GM12801 (cell line): ENCODE results near the gene TUT1.

Experiments used
- TF ChIP-seq, protein P1 (sequence below): IDR thresholded peaks from one replicate; pipeline ENCODE4 v1.5.1; 2011; ENCODE audit warnings: control low read depth; ENCODE audit not compliant: insufficient read length; ENCODE audit errors: extremely low read depth

The TUT1 gene

GRCh38 chr11:62591448-62592145 lies at the start of gene TUT1:
Gene TUT1, minus strand, starts transcription at chr11:62591523. Its CDS starts 38 bp downstream, at chr11:62591485.
- TF ChIP-seq, protein P1, sequence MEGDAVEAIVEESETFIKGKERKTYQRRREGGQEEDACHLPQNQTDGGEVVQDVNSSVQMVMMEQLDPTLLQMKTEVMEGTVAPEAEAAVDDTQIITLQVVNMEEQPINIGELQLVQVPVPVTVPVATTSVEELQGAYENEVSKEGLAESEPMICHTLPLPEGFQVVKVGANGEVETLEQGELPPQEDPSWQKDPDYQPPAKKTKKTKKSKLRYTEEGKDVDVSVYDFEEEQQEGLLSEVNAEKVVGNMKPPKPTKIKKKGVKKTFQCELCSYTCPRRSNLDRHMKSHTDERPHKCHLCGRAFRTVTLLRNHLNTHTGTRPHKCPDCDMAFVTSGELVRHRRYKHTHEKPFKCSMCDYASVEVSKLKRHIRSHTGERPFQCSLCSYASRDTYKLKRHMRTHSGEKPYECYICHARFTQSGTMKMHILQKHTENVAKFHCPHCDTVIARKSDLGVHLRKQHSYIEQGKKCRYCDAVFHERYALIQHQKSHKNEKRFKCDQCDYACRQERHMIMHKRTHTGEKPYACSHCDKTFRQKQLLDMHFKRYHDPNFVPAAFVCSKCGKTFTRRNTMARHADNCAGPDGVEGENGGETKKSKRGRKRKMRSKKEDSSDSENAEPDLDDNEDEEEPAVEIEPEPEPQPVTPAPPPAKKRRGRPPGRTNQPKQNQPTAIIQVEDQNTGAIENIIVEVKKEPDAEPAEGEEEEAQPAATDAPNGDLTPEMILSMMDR = no peak

GRCh38 chr11:62632492-62632891 lies 41.2 kb upstream of the TUT1 start:
- TF ChIP-seq, protein P1 = no peak

DNA sequence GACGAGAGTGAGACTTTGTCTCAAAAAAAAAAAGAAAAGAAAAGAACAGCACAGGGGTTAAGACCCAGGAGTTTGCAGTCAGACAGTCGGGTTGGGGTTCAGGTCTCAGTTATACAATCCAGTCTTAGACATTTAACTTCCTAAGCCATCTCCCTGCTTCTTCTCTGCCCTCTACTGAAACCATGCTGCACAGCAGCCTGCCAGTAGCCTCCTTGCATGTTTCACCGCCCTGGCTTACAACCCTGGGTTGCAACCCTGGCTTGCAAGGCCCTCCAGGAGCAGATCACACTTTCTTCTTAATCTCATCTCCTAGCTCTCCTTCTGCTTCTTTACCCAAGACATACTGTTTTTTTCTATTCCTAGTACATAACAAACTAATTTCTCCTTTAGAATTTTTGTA lies 36.4 kb upstream of the TUT1 start:
- TF ChIP-seq, protein P1 = no peak

DNA sequence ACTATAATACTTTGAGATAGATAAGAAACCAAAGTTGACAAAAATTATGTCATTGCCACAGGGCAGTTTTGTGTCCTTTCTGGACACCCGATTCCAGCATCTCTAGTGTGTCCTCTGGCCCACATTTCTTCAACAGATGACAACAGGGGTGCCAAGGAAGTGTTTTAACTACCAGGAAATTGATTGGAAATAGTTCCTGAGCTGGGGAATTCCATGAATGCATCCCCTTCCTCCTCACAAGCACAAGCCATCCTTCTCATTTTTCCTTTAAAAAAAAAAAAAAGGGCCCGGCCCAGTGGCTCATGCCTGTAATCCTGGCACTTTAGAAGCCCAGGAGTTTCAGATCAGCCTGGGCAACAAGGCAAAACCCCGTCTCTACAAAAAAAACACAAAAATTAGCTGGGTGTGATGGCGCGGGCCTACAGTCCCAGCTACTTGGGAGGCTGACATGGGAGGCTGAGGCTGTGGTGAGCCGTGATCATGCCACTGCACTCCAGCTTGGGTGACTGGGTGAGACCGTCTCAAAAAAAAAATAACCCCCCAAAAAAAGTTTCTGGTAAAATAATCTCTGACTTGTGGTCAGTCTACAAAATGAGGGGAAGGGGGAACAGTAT lies 31.3 kb upstream of the TUT1 start:
- TF ChIP-seq, protein P1 = no peak

DNA sequence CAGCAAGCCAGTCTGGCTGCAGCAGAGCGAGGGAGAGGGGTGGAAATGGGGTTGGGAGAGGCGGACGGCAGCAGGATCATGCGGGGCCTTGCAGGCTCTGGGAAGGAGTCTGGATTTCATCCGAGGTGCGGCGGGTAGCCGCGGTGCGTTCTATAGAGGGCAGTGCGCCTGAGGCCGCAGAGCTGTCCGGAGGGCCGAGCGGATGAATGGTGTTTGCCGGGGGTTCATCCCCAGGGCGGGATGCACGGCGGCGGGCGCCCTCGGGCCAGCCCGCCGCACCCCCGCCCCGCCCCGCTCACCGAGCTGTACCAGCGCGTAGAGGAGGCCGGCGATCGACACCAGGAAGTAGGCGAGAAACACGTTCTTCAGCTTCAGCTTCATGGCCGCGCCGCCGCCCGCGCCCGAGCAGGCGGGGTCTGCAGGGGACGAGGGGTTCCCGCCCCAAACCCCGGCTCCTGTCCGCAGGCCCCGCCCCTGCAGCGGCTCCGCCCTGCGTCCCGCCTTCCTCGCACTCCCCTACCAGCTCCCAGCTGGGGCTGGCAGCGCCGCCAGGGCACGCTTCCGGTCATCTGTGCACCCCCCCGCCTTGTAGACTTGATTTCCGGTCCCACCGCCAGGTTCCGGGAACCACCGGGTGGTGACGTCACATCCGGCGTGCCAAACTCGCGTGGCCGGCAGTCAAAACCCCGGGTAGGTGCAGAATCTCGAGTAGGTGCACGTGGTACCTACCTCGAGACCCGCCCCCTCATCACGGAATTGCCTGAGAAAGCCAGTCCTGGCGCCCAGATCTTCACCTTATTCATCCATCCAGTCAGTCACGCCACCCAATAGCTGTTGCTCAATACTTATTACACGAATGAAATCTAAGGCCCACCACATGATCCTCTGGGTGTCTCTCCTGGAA lies 30.5 kb upstream of the TUT1 start, which contains the start of gene B3GAT3:
TSS of gene B3GAT3 (minus strand) at position 420 of the 904 bp plus-strand sequence. CDS start at position 381, 39 bp downstream.
- TF ChIP-seq, protein P1 = no peak

DNA sequence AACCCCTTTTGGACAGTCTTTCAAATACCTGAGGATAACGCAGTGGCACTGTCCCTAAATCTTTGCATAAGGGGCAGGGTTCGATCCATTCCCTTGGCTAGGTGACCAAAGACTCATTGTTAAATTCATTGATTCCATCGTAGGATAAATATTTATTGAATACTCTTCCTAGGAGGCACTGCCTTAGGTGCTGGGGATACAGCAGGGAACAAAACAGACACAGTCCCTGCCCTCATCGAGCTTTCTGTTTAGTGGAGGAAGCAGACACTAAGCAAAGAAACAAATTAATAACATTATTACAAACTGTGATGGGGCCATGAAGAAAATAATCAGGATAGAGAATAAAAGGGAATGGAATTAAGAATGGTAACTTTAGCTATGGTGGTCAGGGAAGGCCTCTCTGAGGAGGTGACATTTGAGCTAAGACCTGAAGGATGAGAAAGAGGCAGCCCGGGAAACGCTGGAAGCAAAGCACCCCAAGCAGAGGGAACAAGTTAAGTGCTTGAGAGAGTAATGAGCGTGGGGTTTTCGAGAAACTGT lies 29.8 kb upstream of the TUT1 start:
- TF ChIP-seq, protein P1 = no peak

- TF ChIP-seq, protein P1 = no peak
Observed at GRCh38 chr11:62615521-62615920, 24.2 kb upstream of the TUT1 start.
